IPS-15b (cell line): Measurements from ENCODE around the gene ST3GAL5.
A peak's percentile ranks its signal among the peaks of the same experiment; 100 is the strongest.
"Not testable (repeated sequence)": the region's sequence is repeated elsewhere in the genome, so short reads cannot be mapped to it uniquely, and the experiment has no call there.

Experiments
- H3K27me3 ChIP-seq: one replicate; pipeline ENCODE4 v1.6.1; 2013; ENCODE audit warnings: low read length; ENCODE audit not compliant: control insufficient read depth, insufficient read depth
- H3K36me3 ChIP-seq: one replicate; pipeline ENCODE4 v1.6.1; 2013; ENCODE audit warnings: low read length; ENCODE audit not compliant: control insufficient read depth, insufficient read depth
- H3K4me1 ChIP-seq: one replicate; pipeline ENCODE4 v1.6.1; 2013; ENCODE audit warnings: mild to moderate bottlenecking, low read length; ENCODE audit not compliant: control insufficient read depth, insufficient read depth
- H3K4me3 ChIP-seq: one replicate; pipeline ENCODE4 v1.5.1; 2013; ENCODE audit warnings: low read depth, low read length
- H3K9ac ChIP-seq: one replicate; pipeline ENCODE4 v1.6.1; 2013; ENCODE audit warnings: low read depth, mild to moderate bottlenecking, low read length
- H3K9me3 ChIP-seq: one replicate; pipeline ENCODE4 v1.6.1; 2013; ENCODE audit warnings: mild to moderate bottlenecking, low read length; ENCODE audit not compliant: control insufficient read depth, insufficient read depth

The ST3GAL5 gene

GRCh38 chr2:85887566-85888019, 1.2 kb downstream of the ST3GAL5 start:
- Histone ChIP-seq H3K9me3 (no peaks in the 10 kb centered on the region), H3K9ac (no peak overlapping the region), H3K4me3 (peak overlapping the region; percentile 79), H3K4me1 (peaks cover 4% of the 10 kb centered on the region), H3K36me3 (no peaks in the 10 kb centered on the region), H3K27me3 (peaks cover 33% of the 10 kb centered on the region)

GRCh38 chr2:85886590-85886989, 2.2 kb downstream of the ST3GAL5 start:
- H3K36me3 ChIP-seq, result no peaks in the 10 kb centered on the region
- H3K9me3 ChIP-seq, result no peaks in the 10 kb centered on the region
- no peak overlapping the region for H3K4me3 ChIP-seq
- H3K27me3 ChIP-seq, result peaks cover 33% of the 10 kb centered on the region
- no peak overlapping the region for H3K9ac ChIP-seq
- peaks cover 4% of the 10 kb centered on the region for H3K4me1 ChIP-seq

GRCh38 chr2:85886141-85886540, 2.6 kb downstream of the ST3GAL5 start:
- no peak overlapping the region for H3K4me3 ChIP-seq
- H3K36me3 ChIP-seq, result no peaks in the 10 kb centered on the region
- H3K4me1 ChIP-seq, result peaks cover 4% of the 10 kb centered on the region
- peaks cover 33% of the 10 kb centered on the region for H3K27me3 ChIP-seq
- H3K9me3 ChIP-seq, result no peaks in the 10 kb centered on the region
- H3K9ac ChIP-seq, result no peak overlapping the region

GRCh38 chr2:85881781-85882180, 7.0 kb downstream of the ST3GAL5 start:
- not testable (repeated sequence) for H3K4me3 ChIP-seq, H3K4me1 ChIP-seq, H3K9me3 ChIP-seq, H3K27me3 ChIP-seq, H3K36me3 ChIP-seq, H3K9ac ChIP-seq

- not testable (repeated sequence) for H3K36me3 ChIP-seq, H3K4me1 ChIP-seq, H3K9me3 ChIP-seq, H3K27me3 ChIP-seq, H3K4me3 ChIP-seq, H3K9ac ChIP-seq
These were observed 8.0 kb downstream of the ST3GAL5 start for GRCh38 chr2:85880716-85881328.

- Histone ChIP-seq H3K9me3 (no peaks in the 10 kb centered on the region), H3K4me1 (peaks cover 2% of the 10 kb centered on the region), H3K4me3 (no peak overlapping the region), H3K36me3 (no peaks in the 10 kb centered on the region), H3K27me3 (no peaks in the 10 kb centered on the region), H3K9ac (no peak overlapping the region)
These were observed 9.9 kb downstream of the ST3GAL5 start for GRCh38 chr2:85878719-85879370.

- Histone ChIP-seq H3K4me3 (no peak overlapping the region), H3K36me3 (no peaks in the 10 kb centered on the region), H3K4me1 (peaks cover 2% of the 10 kb centered on the region), H3K9me3 (no peaks in the 10 kb centered on the region), H3K9ac (no peak overlapping the region), H3K27me3 (no peaks in the 10 kb centered on the region)
These were observed 13.3 kb downstream of the ST3GAL5 start for GRCh38 chr2:85875350-85876050.

- Histone ChIP-seq H3K9ac (no peak overlapping the region), H3K4me1 (peaks cover 2% of the 10 kb centered on the region), H3K9me3 (no peaks in the 10 kb centered on the region), H3K27me3 (no peaks in the 10 kb centered on the region), H3K4me3 (no peak overlapping the region), H3K36me3 (no peaks in the 10 kb centered on the region)
These were observed 15.1 kb downstream of the ST3GAL5 start for GRCh38 chr2:85873679-85874078.

- no peaks in the 10 kb centered on the region for H3K36me3 ChIP-seq
- no peaks in the 10 kb centered on the region for H3K9me3 ChIP-seq
- no peak overlapping the region for H3K9ac ChIP-seq
- H3K4me3 ChIP-seq, result no peak overlapping the region
- no peaks in the 10 kb centered on the region for H3K27me3 ChIP-seq
- peaks cover 2% of the 10 kb centered on the region for H3K4me1 ChIP-seq
These were observed 16.1 kb downstream of the ST3GAL5 start for GRCh38 chr2:85872536-85873161.

- Histone ChIP-seq H3K27me3 (no peaks in the 10 kb centered on the region), H3K9ac (no peak overlapping the region), H3K4me1 (peaks cover 2% of the 10 kb centered on the region), H3K36me3 (no peaks in the 10 kb centered on the region), H3K4me3 (no peak overlapping the region), H3K9me3 (no peaks in the 10 kb centered on the region)
These were observed 17.2 kb downstream of the ST3GAL5 start for GRCh38 chr2:85871494-85872164.

GRCh38 chr2:85868822-85869221, 20.0 kb downstream of the ST3GAL5 start:
- no peaks in the 10 kb centered on the region for H3K9me3 ChIP-seq
- no peak overlapping the region for H3K4me3 ChIP-seq
- H3K27me3 ChIP-seq, result no peaks in the 10 kb centered on the region
- no peaks in the 10 kb centered on the region for H3K4me1 ChIP-seq
- no peaks in the 10 kb centered on the region for H3K36me3 ChIP-seq
- no peak overlapping the region for H3K9ac ChIP-seq
